Stimulated activated CD4-positive, alpha-beta T cell treated with anti-CD3 and anti-CD28 coated beads, Interleukin-12 subunit alpha, Interleukin-12 subunit beta, amount 100 ng/mL, for 24 hours (primary cell): Measurements from ENCODE around the gene TLCD1.

ENCODE experiments used
- DNase-seq, 2 experiments: peaks; one replicate each; pipeline ENCODE4 v3.0.0-alpha.2; 2020; ENCODE audit warnings: low read depth in 2 of 2

TLCD1 gene

DNA sequence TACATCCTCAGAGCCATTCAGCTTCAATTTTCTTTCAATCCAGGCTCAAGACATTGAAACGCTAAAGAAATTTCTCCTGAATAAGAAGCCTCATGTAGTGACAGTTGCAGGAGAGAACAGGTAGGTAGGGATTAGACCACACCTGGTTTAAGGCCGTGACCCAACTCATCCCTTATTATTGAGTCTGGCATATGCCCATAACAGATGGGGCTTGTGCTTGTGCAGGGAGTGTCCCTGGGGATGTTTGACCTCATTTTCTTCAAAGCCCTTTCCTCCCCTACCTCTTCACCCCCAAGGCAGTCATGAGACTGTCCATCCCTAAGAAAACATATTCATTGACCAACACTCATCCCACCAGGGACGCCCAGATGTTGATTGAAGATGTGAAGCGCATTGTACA lies 39.7 kb downstream of the TLCD1 start:
- no peak for DNase-seq

- DNase-seq, result no peak
Measured at GRCh38 chr17:28685366-28685765, 40.7 kb downstream of the TLCD1 start.

GRCh38 chr17:28684963-28685362 lies 41.1 kb downstream of the TLCD1 start:
- no peak for DNase-seq

GRCh38 chr17:28682655-28683054 lies 43.4 kb downstream of the TLCD1 start:
- DNase-seq, result no peak

- DNase-seq, result no peak
Measured at GRCh38 chr17:28675980-28676379, 50.1 kb downstream of the TLCD1 start.

DNA sequence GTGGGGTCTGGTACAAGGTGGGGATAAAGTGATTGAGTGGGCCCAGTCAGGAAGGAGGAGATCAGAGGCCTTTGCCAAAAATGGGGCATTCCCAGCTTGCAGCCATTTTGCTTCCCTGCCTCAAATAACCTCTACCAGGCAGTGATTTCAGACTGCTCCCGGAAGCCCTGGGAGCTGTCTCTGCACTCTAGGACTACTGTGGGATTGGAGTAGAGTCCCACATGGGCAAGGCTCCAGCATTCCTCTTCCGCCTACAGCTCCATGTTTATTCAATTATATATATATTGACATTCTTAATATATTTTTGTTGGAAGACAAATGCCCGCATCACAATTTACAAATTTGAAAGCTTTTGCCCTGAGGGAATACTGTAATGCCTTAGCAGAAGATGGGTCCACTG lies 50.5 kb downstream of the TLCD1 start:
- DNase-seq, result no peak
